ENCODE measurements around the gene SLC4A4.

The SLC4A4 gene

DNA sequence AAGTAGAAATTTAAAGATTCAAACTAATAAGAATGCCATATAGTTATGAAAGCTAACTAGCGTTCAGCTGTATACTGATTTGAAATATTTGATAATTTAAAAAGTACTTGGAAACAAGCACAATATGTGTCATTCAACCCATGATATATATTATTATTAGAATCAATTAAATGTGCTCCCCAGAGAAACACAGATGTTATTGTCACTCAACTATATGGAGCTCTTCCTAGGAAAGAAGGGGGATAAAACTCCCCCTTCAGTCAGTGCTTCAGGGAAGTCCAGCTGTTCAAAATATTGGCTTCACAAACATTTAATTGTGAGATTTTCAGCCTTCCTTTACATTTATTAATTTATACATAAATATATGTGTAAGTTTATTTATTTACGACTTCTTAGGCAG, 135.9 kb downstream of the SLC4A4 start:
- DNase-seq (ENCODE audit: low spot score in 2 of 2), result no peak
- in situ Hi-C loops (cut with MboI; ENCODE audit: low sequenced_read_pairs), result no loop called here
- no peaks in the 10 kb centered on the region for H3K36me3 ChIP-seq (replicated peaks)

DNA sequence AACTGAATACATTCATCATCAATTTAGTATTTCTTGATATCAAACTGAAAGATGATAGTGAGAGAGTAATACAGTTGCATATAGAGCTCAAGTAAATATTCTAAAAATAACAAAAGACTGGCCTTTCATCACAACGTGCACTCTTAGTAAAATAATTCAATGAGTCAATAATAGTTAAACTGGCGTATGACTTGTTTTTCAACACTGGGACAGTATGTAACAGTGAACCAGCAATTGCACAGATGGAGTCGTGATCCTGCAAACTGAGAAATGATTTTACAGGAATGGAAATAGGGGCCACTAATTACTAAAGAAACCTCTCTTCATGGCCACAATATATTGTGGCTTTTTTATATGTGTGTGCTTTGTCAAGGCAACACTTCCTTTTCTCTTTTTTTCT, 137.4 kb downstream of the SLC4A4 start:
- H3K36me3 ChIP-seq (replicated peaks), result no peaks in the 10 kb centered on the region
- no peaks in the 10 kb centered on the region for H3K27me3 ChIP-seq (ENCODE audit: low read depth)
- no peaks in the 10 kb centered on the region for H3K9me3 ChIP-seq
- no peaks in the 10 kb centered on the region for H3K4me1 ChIP-seq
- DNase-seq (ENCODE audit: low spot score in 2 of 2), result no peak
- no peak overlapping the region for H3K4me3 ChIP-seq
- in situ Hi-C loops (cut with MboI; ENCODE audit: low sequenced_read_pairs), result no loop called here

More for the DNA sequence above, 135.9 kb downstream of the SLC4A4 start:
- Histone ChIP-seq H3K27me3 (ENCODE audit: low read depth) (no peaks in the 10 kb centered on the region), H3K4me1 (no peaks in the 10 kb centered on the region), H3K4me3 (no peak overlapping the region), H3K9me3 (no peaks in the 10 kb centered on the region)

DNA sequence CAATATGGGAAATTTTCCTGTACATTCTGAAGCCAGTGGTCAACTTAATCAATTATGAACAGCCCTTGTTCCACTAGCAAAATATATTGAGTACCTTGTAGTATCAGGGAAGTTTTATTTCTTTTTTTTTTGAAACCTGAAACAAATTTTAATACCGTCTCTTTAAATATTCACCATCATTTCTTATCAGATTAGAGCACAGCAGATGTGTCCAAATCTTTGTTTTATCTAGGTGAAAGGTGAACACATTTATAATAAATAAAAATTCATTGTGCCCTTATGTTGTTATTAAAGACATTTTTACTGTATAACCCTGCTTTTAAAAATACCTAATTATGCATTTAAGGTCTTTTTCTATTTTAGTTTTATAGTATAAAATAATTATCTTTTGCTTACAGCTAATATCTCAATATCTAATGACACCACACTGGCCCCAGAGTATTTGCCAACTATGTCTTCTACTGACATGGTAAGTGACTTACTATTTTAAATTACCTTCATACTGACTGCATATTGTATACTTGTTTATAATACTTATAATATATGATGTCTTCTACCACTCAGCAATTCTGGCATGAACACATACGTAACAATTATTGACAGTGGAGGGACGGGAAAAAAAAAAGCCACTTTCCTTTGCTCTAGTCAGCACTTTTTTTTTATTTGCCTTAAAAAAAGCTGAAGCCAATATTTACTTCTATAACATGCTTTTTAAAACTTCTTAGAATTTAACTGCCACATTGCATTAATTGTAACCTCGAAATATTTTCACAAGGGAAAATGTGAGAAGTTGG, 147.9 kb downstream of the SLC4A4 start:
- in situ Hi-C loops (cut with MboI; ENCODE audit: low sequenced_read_pairs), result no loop called here
- Histone ChIP-seq H3K36me3 (replicated peaks) (no peaks in the 10 kb centered on the region), H3K4me1 (no peaks in the 10 kb centered on the region), H3K27me3 (ENCODE audit: low read depth) (0 out of 2 replicates have a peak, but pooled peaks cover 3% of the 10 kb centered on the region), H3K4me3 (no peak overlapping the region), H3K9me3 (no peaks in the 10 kb centered on the region)
- DNase-seq (ENCODE audit: low spot score in 2 of 2), result no peak

DNA sequence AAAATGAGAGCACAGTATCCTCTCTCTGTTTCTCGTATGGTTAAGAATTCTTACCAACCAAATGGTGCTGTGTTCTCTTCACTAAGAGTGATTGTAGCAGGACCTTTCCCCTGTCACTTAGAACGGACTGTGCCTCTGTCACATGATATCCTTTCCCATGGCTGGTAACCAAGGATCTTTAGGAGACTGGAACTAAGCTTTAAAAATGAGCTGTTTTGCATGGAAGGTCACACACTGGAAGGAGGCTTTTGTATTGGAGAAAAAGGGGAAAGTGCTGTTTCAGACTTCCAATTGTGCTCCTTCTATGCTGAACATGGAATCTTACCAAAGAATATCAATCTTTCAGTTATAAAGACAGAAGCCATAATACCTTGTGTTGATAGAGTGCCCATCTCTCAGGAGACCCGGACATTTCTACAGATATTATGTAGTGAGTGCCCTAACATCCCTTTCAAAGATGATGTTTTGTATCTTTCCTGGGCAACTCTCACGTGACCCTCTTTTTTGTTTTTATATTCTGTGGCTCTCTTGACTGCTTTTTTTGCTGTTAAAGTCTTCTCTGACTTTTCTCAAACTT, 148.6 kb downstream of the SLC4A4 start:
- in situ Hi-C loops (cut with MboI; ENCODE audit: low sequenced_read_pairs), result no loop called here
- H3K9me3 ChIP-seq, result no peaks in the 10 kb centered on the region
- H3K36me3 ChIP-seq (replicated peaks), result no peaks in the 10 kb centered on the region
- no peaks in the 10 kb centered on the region for H3K4me1 ChIP-seq
- no peak overlapping the region for H3K4me3 ChIP-seq
- 0 out of 2 replicates have a peak, but pooled peaks cover 3% of the 10 kb centered on the region for H3K27me3 ChIP-seq (ENCODE audit: low read depth)
- DNase-seq (ENCODE audit: low spot score in 2 of 2), result no peak

DNA sequence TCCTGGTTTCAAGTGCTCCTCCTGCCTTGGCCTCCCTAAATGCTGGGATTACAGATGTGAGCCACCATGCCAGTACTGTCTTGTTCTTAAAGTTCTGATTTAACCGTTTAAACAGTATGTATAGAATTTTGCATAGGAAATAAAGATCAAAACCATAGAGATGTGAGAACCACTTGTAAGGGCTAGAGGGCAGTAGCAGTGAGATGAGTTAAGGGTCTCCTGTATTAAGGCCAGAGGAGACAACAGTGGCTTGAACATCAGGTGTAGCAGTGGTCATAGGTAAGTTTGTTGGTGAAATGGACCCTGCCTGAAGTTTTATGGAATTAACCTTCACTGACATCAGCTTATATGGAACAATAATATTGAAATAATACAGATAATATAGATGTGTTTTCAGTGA, 155.7 kb downstream of the SLC4A4 start:
- Histone ChIP-seq H3K36me3 (replicated peaks) (no peaks in the 10 kb centered on the region), H3K4me3 (no peak overlapping the region), H3K27me3 (ENCODE audit: low read depth) (peaks cover 3% of the 10 kb centered on the region; the same call in 1 of the 2 replicates), H3K4me1 (no peaks in the 10 kb centered on the region), H3K9me3 (no peaks in the 10 kb centered on the region)
- DNase-seq (ENCODE audit: low spot score in 2 of 2), result no peak
- in situ Hi-C loops (cut with MboI; ENCODE audit: low sequenced_read_pairs), result no loop called here

DNA sequence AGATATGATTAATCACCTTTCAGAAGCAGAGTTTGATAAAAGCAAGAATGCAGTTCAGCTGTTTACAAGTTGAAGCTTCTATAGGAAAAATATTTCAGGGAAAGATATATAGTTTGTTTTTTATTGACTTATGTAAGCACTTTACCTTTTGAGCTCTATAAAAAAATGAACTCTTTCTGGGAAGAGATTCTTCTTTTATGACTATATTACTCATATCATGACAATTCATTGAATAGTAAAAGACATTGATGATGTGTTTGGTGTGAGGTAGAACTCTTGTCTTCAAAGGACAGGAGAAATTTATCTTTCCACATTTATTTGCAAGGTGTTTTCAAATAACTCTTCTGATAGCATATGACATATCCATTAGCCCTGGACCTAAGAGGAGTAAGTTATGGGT, 156.6 kb downstream of the SLC4A4 start:
- H3K4me3 ChIP-seq, result no peak overlapping the region
- in situ Hi-C loops (cut with MboI; ENCODE audit: low sequenced_read_pairs), result no loop called here
- no peaks in the 10 kb centered on the region; the same call in 1 of the 2 replicates for H3K27me3 ChIP-seq (ENCODE audit: low read depth)
- no peak for DNase-seq (ENCODE audit: low spot score in 2 of 2)
- H3K9me3 ChIP-seq, result no peaks in the 10 kb centered on the region
- H3K4me1 ChIP-seq, result no peaks in the 10 kb centered on the region
- H3K36me3 ChIP-seq (replicated peaks), result no peaks in the 10 kb centered on the region

DNA sequence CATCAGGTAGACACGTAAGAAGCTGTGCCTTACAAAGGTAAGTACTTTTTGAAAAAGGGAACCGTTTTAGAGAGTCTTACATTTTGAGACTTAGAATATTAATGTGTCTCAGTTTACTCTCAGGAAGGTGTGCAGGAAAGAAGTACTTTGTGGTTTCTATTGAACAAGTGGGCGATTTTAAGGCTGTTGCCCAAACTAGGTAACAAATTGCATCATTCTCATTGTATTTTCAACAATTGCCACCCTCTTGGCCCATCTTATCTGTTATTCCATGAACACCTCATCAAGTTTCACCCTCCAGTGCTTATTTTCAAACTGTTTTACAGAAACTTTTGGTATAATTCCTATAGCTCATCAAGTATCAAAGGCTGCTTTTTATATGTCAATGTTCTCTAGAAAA, 158.3 kb downstream of the SLC4A4 start:
- Histone ChIP-seq H3K4me1 (no peaks in the 10 kb centered on the region), H3K9me3 (no peaks in the 10 kb centered on the region), H3K27me3 (ENCODE audit: low read depth) (no peaks in the 10 kb centered on the region; the same call in 1 of the 2 replicates), H3K36me3 (replicated peaks) (no peaks in the 10 kb centered on the region), H3K4me3 (no peak overlapping the region)
- in situ Hi-C loops (cut with MboI; ENCODE audit: low sequenced_read_pairs), result no loop called here
- DNase-seq (ENCODE audit: low spot score in 2 of 2), result no peak

DNA sequence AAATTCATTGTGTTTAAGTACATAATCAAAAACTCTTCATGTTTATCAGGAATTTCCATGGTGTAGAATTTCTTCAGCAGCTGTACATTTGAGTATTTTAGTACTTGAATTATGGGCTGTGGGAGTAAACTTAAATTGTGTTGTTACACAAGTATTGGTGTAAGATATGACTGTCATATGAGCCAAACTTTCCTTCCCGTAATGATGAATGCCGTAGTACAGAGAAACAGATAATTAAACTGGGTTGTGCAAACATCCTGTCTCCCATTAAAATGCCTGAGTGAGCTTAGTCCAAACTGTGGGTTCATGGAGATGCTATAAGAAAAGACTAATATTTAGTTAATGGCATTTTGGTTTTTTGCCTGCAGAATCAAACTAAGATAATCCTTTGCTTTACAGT, 159.2 kb downstream of the SLC4A4 start:
- in situ Hi-C loops (cut with MboI; ENCODE audit: low sequenced_read_pairs), result no loop called here
- no peak for DNase-seq (ENCODE audit: low spot score in 2 of 2)
- H3K27me3 ChIP-seq (ENCODE audit: low read depth), result no peaks in the 10 kb centered on the region; the same call in none of the 2 replicates

DNA sequence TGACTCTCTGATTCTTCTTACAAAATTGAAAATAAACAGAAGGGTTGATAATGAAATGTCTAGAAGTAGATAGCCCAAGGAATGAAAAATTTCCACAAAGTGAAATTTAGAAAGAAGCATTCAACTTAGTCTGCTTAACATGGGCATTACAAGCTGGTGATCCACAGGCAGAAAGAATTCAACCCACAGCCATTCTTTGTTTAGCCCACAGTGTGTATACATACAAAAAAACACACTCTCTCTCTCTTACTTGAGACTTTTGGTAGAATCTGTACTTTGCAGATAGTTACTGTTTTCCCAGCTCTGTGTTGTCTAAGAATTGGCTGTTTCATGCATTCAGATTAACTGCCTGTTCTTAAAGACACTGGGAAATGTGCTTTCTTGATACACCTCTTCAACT, 159.8 kb downstream of the SLC4A4 start:
- Histone ChIP-seq H3K9me3 (no peaks in the 10 kb centered on the region), H3K4me3 (no peak overlapping the region), H3K27me3 (ENCODE audit: low read depth) (no peaks in the 10 kb centered on the region; the same call in none of the 2 replicates), H3K36me3 (replicated peaks) (no peaks in the 10 kb centered on the region), H3K4me1 (no peaks in the 10 kb centered on the region)
- DNase-seq (ENCODE audit: low spot score in 2 of 2), result no peak
- in situ Hi-C loops (cut with MboI; ENCODE audit: low sequenced_read_pairs), result no loop called here

More for the DNA sequence above, 159.2 kb downstream of the SLC4A4 start:
- Histone ChIP-seq H3K4me3 (no peak overlapping the region), H3K9me3 (no peaks in the 10 kb centered on the region), H3K36me3 (replicated peaks) (no peaks in the 10 kb centered on the region), H3K4me1 (no peaks in the 10 kb centered on the region)

DNA sequence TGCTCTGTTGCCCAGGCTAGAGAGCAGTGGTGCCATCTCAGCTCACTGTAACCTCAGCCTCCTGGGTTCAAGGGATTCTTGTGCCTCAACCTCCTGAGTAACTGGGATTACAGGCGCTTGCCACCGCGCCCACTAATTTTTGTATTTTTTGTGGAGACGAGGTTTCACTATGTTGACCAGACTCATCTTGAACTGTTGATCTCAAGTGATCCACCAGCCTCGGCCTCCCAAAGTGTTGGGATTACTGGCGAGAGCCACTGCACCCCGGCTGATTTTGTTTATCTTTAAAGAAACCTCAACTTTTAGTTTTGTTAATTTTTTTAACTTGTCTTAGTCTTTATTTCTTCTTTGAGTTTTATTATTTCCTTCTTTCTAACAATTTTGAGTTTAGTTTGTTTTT, 163.2 kb downstream of the SLC4A4 start:
- in situ Hi-C loops (cut with MboI; ENCODE audit: low sequenced_read_pairs), result no loop called here
- Histone ChIP-seq H3K4me1 (no peaks in the 10 kb centered on the region), H3K4me3 (no peak overlapping the region), H3K9me3 (no peaks in the 10 kb centered on the region), H3K36me3 (replicated peaks) (no peaks in the 10 kb centered on the region), H3K27me3 (ENCODE audit: low read depth) (no peaks in the 10 kb centered on the region; the same call in none of the 2 replicates)
- no peak for DNase-seq (ENCODE audit: low spot score in 2 of 2)

DNA sequence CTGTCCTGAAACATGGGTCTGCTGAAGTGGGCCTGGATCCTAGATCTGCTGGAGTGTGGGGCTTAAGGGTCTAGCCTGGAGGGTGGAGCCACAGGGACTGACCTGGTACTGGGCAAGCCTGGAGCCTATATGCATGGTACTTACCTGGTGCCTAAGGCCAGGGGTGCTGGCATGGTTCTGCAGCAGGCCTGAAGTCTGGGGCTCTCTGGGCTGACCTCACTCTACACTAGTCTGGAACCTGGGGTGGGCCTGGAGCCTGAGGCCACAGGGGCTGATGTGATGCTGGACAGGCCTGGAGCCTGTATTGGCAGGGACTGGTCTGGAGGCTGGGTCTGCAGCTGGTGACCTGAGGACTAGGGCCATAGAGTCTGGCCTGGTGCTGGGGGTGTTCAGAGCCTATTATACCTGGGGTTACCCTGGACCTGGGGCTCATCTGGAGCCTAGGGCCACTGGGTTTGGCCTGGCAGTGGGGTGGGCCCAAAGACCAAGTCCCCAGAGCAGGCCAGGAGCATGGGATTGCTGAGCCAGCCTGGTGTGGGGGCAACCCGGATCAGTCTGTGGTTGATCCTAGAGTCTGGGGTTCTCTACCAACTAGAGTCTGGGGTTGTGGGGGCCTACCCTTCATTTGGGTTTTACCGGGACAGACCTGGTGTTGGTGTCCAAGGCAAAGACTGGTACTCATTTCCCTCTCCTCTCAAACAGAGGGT, 179.6 kb downstream of the SLC4A4 start:
- Histone ChIP-seq H3K27me3 (ENCODE audit: low read depth) (peaks cover 2% of the 10 kb centered on the region; the same call in 1 of the 2 replicates), H3K4me1 (no peaks in the 10 kb centered on the region), H3K36me3 (replicated peaks) (no peaks in the 10 kb centered on the region), H3K9me3 (no peaks in the 10 kb centered on the region), H3K4me3 (no peak overlapping the region)
- no peak for DNase-seq (ENCODE audit: low spot score in 2 of 2)
- in situ Hi-C loops (cut with MboI; ENCODE audit: low sequenced_read_pairs), result no loop called here

DNA sequence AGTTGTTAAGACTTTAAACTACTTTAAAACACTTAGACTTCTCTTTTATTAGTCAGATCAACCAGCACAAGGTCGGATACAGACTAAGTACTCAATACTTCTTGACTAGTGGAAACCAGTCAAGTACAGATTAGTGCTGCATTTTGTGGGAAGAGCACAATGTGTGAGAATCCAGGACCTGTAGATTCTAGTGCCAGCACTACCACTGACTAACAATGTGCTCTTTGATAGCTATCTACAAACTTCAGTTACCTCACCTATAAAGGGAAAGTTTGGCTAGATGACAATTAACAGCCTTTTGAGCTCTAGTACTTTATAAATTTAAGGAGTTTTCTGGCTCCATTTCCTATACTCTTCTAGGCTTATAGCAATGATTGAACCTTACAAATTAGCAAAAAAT, 181.5 kb downstream of the SLC4A4 start:
- DNase-seq (ENCODE audit: low spot score in 2 of 2), result no peak
- Histone ChIP-seq H3K27me3 (ENCODE audit: low read depth) (peaks cover 2% of the 10 kb centered on the region; the same call in 1 of the 2 replicates), H3K4me1 (no peaks in the 10 kb centered on the region), H3K9me3 (no peaks in the 10 kb centered on the region), H3K36me3 (replicated peaks) (no peaks in the 10 kb centered on the region), H3K4me3 (no peak overlapping the region)
- in situ Hi-C loops (cut with MboI; ENCODE audit: low sequenced_read_pairs), result no loop called here

DNA sequence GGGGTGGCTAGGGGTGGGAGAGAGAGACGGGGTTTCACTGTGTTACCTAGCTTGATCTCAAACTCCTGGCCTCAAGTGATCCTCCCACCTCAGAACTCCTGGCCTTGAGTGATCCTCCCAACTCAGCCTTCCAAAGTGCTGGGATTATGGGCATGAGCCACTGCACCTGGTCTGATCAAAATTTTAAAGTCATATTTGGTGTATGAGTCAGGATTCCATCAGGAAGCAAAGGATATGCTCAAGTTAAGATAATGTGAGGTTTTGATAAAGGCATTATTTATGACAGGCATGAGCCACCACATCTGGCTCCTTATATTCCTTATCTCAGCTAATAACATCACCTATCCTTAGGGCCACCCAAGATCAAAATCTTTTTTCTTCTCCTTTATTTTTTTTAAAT, 182.0 kb downstream of the SLC4A4 start:
- no peak overlapping the region for H3K4me3 ChIP-seq
- in situ Hi-C loops (cut with MboI; ENCODE audit: low sequenced_read_pairs), result no loop called here
- DNase-seq (ENCODE audit: low spot score in 2 of 2), result no peak
- H3K36me3 ChIP-seq (replicated peaks), result no peaks in the 10 kb centered on the region
- H3K4me1 ChIP-seq, result no peaks in the 10 kb centered on the region
- peaks cover 2% of the 10 kb centered on the region; the same call in 1 of the 2 replicates for H3K27me3 ChIP-seq (ENCODE audit: low read depth)
- H3K9me3 ChIP-seq, result no peaks in the 10 kb centered on the region

DNA sequence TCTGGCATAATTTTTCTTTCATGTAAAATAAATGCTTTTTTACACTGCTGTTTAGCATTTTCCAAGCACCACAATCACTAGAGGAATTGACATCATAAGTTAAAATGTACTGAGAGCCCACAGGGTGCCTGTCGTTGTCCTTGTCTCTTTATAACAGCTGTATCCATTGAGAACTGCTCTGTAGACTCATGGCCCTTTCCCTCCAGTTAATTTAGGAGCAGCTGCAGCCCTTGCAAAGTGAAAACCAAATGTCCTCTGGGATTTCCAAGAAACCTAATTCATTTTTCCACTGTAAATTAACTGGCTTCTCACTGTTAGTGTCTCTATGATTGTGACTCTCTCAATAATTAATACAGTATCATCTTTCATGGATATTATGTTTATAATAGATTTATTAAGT, 185.9 kb downstream of the SLC4A4 start:
- no peaks in the 10 kb centered on the region for H3K9me3 ChIP-seq
- no peak overlapping the region for H3K4me3 ChIP-seq
- no peaks in the 10 kb centered on the region for H3K4me1 ChIP-seq
- H3K27me3 ChIP-seq (ENCODE audit: low read depth), result peaks cover 2% of the 10 kb centered on the region; the same call in 1 of the 2 replicates
- in situ Hi-C loops (cut with MboI; ENCODE audit: low sequenced_read_pairs), result no loop called here
- DNase-seq (ENCODE audit: low spot score in 2 of 2), result no peak
- no peaks in the 10 kb centered on the region for H3K36me3 ChIP-seq (replicated peaks)

Data from HAP-1 (cell line).